HL-60 (cell line): ENCODE results near the gene TMEM14C.

Experiments
- DNase-seq, 2 experiments: peaks; one replicate each; pipeline ENCODE4 v3.0.0-alpha.2; 2010 to 2020; ENCODE audit warnings: low read depth in 1 of 2, low spot score in 1 of 2
- H3K27ac ChIP-seq: fragments of 250-450 bp; sonication (Bioruptor Pico); replicated peaks from 2 replicates; pipeline ENCODE4 v1.5.1; 2020; ENCODE audit warnings: mild to moderate bottlenecking, moderate library complexity
- H3K27me3 ChIP-seq: fragments of 250-450 bp; sonication (Bioruptor Pico); 2 replicates; pipeline ENCODE4 v1.5.1; 2021; ENCODE audit warnings: mild to moderate bottlenecking, moderate library complexity; ENCODE audit not compliant: insufficient read depth, poor library complexity, severe bottlenecking
- H3K4me3 ChIP-seq: replicated peaks from 2 replicates; pipeline ENCODE4 v1.5.1; 2011; ENCODE audit warnings: mild to moderate bottlenecking, control low read depth, low read length; ENCODE audit not compliant: insufficient read depth
- GABPA ChIP-seq: IDR thresholded peaks from 2 replicates; pipeline ENCODE4 v1.6.1; 2012; ENCODE audit warnings: low read depth
- POLR2AphosphoS5 ChIP-seq: IDR thresholded peaks from 2 replicates; pipeline ENCODE4 v1.6.1; 2012; ENCODE audit warnings: low read depth
- SPI1 ChIP-seq: IDR thresholded peaks from 2 replicates; pipeline ENCODE4 v1.6.1; 2012; ENCODE audit warnings: low read depth, mild to moderate bottlenecking, borderline replicate concordance
- TF ChIP-seq, protein P1 (sequence below): IDR thresholded peaks from 2 replicates; pipeline ENCODE4 v1.6.1; 2012; ENCODE audit warnings: low read depth; ENCODE audit not compliant: insufficient replicate concordance
- TF ChIP-seq, protein P2 (sequence below): IDR thresholded peaks from one replicate; pipeline ENCODE4 v1.5.1; 2011; ENCODE audit warnings: low read length, control low read depth, inconsistent platforms; ENCODE audit not compliant: insufficient read depth

The TMEM14C gene

DNA sequence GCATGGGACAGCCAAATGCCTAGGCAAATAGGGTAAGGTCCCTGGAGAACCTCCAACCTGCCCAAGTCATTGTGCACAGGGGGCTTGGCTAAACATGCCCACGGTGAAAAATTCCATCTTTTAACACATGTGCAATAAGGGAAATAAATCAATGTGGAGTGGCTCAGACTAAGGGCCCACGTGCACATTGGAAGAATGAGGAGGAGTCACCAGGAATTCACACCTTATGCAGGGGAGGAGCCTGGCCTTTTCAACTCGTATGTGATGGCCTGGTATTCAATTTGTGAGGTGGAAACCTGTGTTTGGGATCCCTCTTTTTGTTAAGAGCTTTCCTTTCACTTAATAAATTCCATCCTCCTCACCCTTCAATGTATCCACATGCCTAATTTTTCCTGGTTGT lies 41.1 kb upstream of the TMEM14C start:
- H3K27ac ChIP-seq = no peak overlapping the region
- DNase-seq = no peak
- no peaks in the 10 kb centered on the region for H3K27me3 ChIP-seq
- no peak overlapping the region for H3K4me3 ChIP-seq
- TF ChIP-seq GABPA (no peak), POLR2AphosphoS5 (no peak), SPI1 (no peak)
- TF ChIP-seq, protein P1, sequence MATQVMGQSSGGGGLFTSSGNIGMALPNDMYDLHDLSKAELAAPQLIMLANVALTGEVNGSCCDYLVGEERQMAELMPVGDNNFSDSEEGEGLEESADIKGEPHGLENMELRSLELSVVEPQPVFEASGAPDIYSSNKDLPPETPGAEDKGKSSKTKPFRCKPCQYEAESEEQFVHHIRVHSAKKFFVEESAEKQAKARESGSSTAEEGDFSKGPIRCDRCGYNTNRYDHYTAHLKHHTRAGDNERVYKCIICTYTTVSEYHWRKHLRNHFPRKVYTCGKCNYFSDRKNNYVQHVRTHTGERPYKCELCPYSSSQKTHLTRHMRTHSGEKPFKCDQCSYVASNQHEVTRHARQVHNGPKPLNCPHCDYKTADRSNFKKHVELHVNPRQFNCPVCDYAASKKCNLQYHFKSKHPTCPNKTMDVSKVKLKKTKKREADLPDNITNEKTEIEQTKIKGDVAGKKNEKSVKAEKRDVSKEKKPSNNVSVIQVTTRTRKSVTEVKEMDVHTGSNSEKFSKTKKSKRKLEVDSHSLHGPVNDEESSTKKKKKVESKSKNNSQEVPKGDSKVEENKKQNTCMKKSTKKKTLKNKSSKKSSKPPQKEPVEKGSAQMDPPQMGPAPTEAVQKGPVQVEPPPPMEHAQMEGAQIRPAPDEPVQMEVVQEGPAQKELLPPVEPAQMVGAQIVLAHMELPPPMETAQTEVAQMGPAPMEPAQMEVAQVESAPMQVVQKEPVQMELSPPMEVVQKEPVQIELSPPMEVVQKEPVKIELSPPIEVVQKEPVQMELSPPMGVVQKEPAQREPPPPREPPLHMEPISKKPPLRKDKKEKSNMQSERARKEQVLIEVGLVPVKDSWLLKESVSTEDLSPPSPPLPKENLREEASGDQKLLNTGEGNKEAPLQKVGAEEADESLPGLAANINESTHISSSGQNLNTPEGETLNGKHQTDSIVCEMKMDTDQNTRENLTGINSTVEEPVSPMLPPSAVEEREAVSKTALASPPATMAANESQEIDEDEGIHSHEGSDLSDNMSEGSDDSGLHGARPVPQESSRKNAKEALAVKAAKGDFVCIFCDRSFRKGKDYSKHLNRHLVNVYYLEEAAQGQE = no peak
- TF ChIP-seq, protein P2, sequence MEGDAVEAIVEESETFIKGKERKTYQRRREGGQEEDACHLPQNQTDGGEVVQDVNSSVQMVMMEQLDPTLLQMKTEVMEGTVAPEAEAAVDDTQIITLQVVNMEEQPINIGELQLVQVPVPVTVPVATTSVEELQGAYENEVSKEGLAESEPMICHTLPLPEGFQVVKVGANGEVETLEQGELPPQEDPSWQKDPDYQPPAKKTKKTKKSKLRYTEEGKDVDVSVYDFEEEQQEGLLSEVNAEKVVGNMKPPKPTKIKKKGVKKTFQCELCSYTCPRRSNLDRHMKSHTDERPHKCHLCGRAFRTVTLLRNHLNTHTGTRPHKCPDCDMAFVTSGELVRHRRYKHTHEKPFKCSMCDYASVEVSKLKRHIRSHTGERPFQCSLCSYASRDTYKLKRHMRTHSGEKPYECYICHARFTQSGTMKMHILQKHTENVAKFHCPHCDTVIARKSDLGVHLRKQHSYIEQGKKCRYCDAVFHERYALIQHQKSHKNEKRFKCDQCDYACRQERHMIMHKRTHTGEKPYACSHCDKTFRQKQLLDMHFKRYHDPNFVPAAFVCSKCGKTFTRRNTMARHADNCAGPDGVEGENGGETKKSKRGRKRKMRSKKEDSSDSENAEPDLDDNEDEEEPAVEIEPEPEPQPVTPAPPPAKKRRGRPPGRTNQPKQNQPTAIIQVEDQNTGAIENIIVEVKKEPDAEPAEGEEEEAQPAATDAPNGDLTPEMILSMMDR = no peak

DNA sequence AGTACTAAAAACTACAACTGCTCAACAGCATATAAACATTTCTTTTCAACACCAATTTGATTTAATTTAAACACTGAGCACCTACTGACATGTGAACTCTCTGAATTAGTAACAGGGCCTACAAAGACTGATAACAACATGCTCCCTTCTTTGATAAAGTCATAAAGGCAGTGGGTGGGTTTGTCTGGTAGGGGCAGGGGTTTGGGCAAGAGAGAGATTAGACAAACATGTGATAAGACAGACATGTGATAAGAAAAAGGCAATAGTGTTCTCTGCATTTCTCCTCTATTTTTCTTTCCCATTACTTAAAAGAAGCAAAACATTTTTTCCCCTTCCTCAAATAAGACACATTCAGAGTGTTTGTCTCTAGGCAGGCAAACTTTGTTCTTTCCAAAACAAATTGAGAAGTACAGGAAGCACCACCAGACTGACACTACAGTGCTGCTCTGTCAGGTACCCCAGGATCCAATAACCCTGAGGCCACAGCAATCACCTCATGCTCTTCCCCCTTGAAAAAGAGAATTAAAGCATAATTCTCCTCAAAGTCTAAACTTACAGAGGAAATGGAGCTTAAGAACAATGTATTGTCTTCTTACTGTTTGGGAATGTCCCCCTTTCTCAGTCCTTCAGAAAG lies 40.4 kb upstream of the TMEM14C start:
- Histone ChIP-seq H3K27ac (no peak overlapping the region), H3K27me3 (no peaks in the 10 kb centered on the region), H3K4me3 (no peak overlapping the region)
- TF ChIP-seq, protein P2 = no peak
- TF ChIP-seq, protein P1 = no peak
- TF ChIP-seq SPI1 (no peak), POLR2AphosphoS5 (no peak), GABPA (no peak)
- no peak for DNase-seq

DNA sequence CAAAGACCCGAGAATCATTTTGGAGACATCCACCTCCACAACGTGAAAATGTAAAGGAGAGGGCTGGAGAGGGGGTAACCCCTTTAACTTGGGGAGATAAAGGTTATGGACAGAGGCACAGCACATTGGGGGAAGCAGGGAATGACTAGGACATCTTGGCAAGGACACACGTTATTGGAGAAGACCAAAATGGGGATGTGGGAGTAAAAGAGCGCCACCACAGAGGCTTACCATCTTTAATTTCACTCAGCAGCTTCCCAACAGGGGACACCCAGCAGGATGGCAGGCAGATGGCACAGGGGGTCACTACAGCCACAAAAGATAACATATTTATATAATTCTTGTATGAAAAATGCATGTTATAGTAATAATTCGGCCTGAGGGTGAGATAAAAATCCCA lies 38.3 kb upstream of the TMEM14C start:
- Histone ChIP-seq H3K27ac (peak overlapping the region; percentile 62), H3K27me3 (no peaks in the 10 kb centered on the region), H3K4me3 (no peak overlapping the region)
- no peak for DNase-seq
- TF ChIP-seq SPI1 = 0 out of 2 replicates have a peak, but pooled peaks have one; percentile 4
- TF ChIP-seq, protein P1 = no peak
